H1 (cell line): Measurements from ENCODE around the gene BARX1. TPM values are rescaled to one million over a fixed set of nuclear protein-coding genes. Genes with fewer than 3 reads are reported as not detected.

Experiments
- CTCF ChIA-PET: fragments of 300-600 bp; sonication (Branson Sonifier 250); formaldehyde crosslinking; loops from one replicate; lab custom pipeline; 2021; ENCODE audit not compliant: partially characterized antibody; lab: Charles Lee
- POLR2A ChIA-PET: fragments of 300-600 bp; sonication (Branson Sonifier 250); formaldehyde crosslinking; loops from one replicate; lab custom pipeline; 2021; ENCODE audit warnings: inconsistent platforms; ENCODE audit not compliant: partially characterized antibody; lab: Charles Lee
- DNase-seq, 2 experiments: peaks; one replicate each; pipeline versions ENCODE4 v3.0.0 to v3.0.0-alpha.2; 2010 to 2022; ENCODE audit warnings: low spot score in 2 of 2, low read depth in 1 of 2, mixed read lengths in 1 of 2
- FAIRE-seq: peaks from 2 replicates; lab custom pipeline; 2011; peaks lifted over from hg19 to GRCh38; lab: Jason Lieb, UNC
- H2AFZ ChIP-seq: 2 replicates; pipeline ENCODE4 v1.8.1; 2012; ENCODE audit warnings: low read length, inconsistent platforms
- H2AK5ac ChIP-seq: 2 replicates; pipeline ENCODE4 v1.6.1; 2013; ENCODE audit warnings: low read depth, low read length
- H2BK120ac ChIP-seq: replicated peaks from 2 replicates; pipeline ENCODE3; 2013; ENCODE audit warnings: low read depth, low read length, inconsistent platforms
- H2BK12ac ChIP-seq: 2 replicates; pipeline ENCODE4 v1.6.1; 2013; ENCODE audit warnings: low read depth, low read length
- H2BK15ac ChIP-seq: 2 replicates; pipeline ENCODE4 v1.6.1; 2013; ENCODE audit warnings: low read length
- H2BK20ac ChIP-seq: 2 replicates; pipeline ENCODE4 v1.6.1; 2013; ENCODE audit warnings: low read length
- H2BK5ac ChIP-seq: 2 replicates; pipeline ENCODE4 v1.6.1; 2013; ENCODE audit warnings: low read depth, low read length
- H3K14ac ChIP-seq: 2 replicates; pipeline ENCODE4 v1.6.1; 2013; ENCODE audit warnings: inconsistent platforms; ENCODE audit not compliant: insufficient read length
- H3K18ac ChIP-seq: 2 replicates; pipeline ENCODE4 v1.6.1; 2013; ENCODE audit warnings: low read length; ENCODE audit errors: extremely low read depth
- H3K23ac ChIP-seq: 2 replicates; pipeline ENCODE4 v1.6.1; 2013; ENCODE audit warnings: inconsistent platforms; ENCODE audit not compliant: insufficient read length
- H3K23me2 ChIP-seq: 2 replicates; pipeline ENCODE4 v1.6.1; 2013; ENCODE audit warnings: low read depth, low read length
- H3K27ac ChIP-seq: 2 replicates; pipeline ENCODE4 v1.6.1; 2011; ENCODE audit warnings: low read depth, low read length, inconsistent platforms
- H3K27me3 ChIP-seq, 4 experiments: replicated peaks in 1 of 4; 1 replicate in 1 of 4; 2 replicates in 3 of 4; pipeline versions ENCODE4 v1.6.1 to v1.8.1; 2011 to 2013; ENCODE audit warnings: low read length in 3 of 4, mild to moderate bottlenecking in 3 of 4, inconsistent platforms in 2 of 4, mixed read lengths in 2 of 4, moderate library complexity in 1 of 4; ENCODE audit not compliant: control insufficient read depth in 3 of 4, insufficient read depth in 3 of 4; ENCODE audit errors: extremely low read depth in 1 of 4
- H3K36me3 ChIP-seq, 4 experiments: 2 replicates each; pipeline versions ENCODE4 v1.6.1 to v1.8.1; 2011 to 2013; ENCODE audit warnings: mild to moderate bottlenecking in 4 of 4, low read length in 3 of 4, moderate library complexity in 2 of 4, control low read depth in 1 of 4, inconsistent platforms in 1 of 4; ENCODE audit not compliant: insufficient read depth in 4 of 4, control insufficient read depth in 2 of 4
- H3K4ac ChIP-seq: replicated peaks from 2 replicates; pipeline ENCODE3; 2013; ENCODE audit warnings: low read length, low read depth, mixed read lengths, inconsistent platforms; ENCODE audit not compliant: insufficient read length
- H3K4me1 ChIP-seq, 4 experiments: replicated peaks in 1 of 4; 1 replicate in 1 of 4; 2 replicates in 3 of 4; pipeline versions ENCODE4 v1.6.1 to v1.8.1; 2011 to 2013; ENCODE audit warnings: low read length in 3 of 4, inconsistent platforms in 2 of 4, mixed read lengths in 1 of 4; ENCODE audit not compliant: insufficient read depth in 4 of 4, control insufficient read depth in 3 of 4
- H3K4me2 ChIP-seq, 2 experiments: 2 replicates each; pipeline versions ENCODE4 v1.6.1 to v1.8.1; 2011 to 2013; ENCODE audit warnings: low read depth in 2 of 2, low read length in 2 of 2, control low read depth in 1 of 2, inconsistent platforms in 1 of 2, mild to moderate bottlenecking in 1 of 2; ENCODE audit not compliant: insufficient read depth in 1 of 2
- H3K4me3 ChIP-seq, 4 experiments: fragments of 200-600, 300-600 bp in 1 of 4; sonication (generic), shearing (Covaris generic), sonication (Bioruptor Twin) in 1 of 4; 2 replicates each; pipeline versions ENCODE4 v1.5.1 to v1.8.1; 2011 to 2016; ENCODE audit warnings: low read length in 4 of 4, low read depth in 3 of 4, control low read depth in 2 of 4, inconsistent platforms in 2 of 4, mild to moderate bottlenecking in 2 of 4, mixed read lengths in 1 of 4, moderate library complexity in 1 of 4; ENCODE audit not compliant: insufficient read depth in 2 of 4; ENCODE audit errors: extremely low read depth in 1 of 4
- H3K56ac ChIP-seq: replicated peaks from 2 replicates; pipeline ENCODE3; 2013; ENCODE audit warnings: low read depth, mild to moderate bottlenecking, mixed read lengths, low read length, inconsistent platforms; ENCODE audit not compliant: insufficient read length
- H3K79me1 ChIP-seq: 2 replicates; pipeline ENCODE4 v1.6.1; 2013; ENCODE audit warnings: low read depth, low read length, control low read depth
- H3K79me2 ChIP-seq, 2 experiments: 2 replicates each; pipeline versions ENCODE4 v1.6.1 to v1.8.1; 2012 to 2013; ENCODE audit warnings: low read length in 2 of 2, mild to moderate bottlenecking in 2 of 2, inconsistent platforms in 1 of 2; ENCODE audit not compliant: insufficient read depth in 2 of 2, control insufficient read depth in 1 of 2
- H3K9ac ChIP-seq, 4 experiments: replicated peaks in 1 of 4; 1 replicate in 1 of 4; 2 replicates in 3 of 4; pipeline versions ENCODE4 v1.6.1 to v1.8.1; 2011 to 2013; ENCODE audit warnings: low read depth in 3 of 4, low read length in 3 of 4, control low read depth in 2 of 4, mild to moderate bottlenecking in 2 of 4, moderate library complexity in 2 of 4, inconsistent platforms in 1 of 4; ENCODE audit errors: extremely low read depth in 1 of 4
- H3K9me3 ChIP-seq, 2 experiments: 2 replicates each; pipeline versions ENCODE4 v1.6.1 to v1.8.1; 2012 to 2013; ENCODE audit warnings: mild to moderate bottlenecking in 2 of 2, moderate library complexity in 2 of 2, control low read depth in 1 of 2, inconsistent platforms in 1 of 2, low read depth in 1 of 2, low read length in 1 of 2, mixed read lengths in 1 of 2; ENCODE audit not compliant: insufficient read depth in 2 of 2
- H4K20me1 ChIP-seq, 2 experiments: replicated peaks in 1 of 2; 2 replicates each; pipeline versions ENCODE3 to v1.8.1; 2011 to 2013; ENCODE audit warnings: inconsistent platforms in 2 of 2, low read length in 2 of 2, mild to moderate bottlenecking in 1 of 2; ENCODE audit not compliant: insufficient read depth in 2 of 2, control insufficient read depth in 1 of 2
- H4K5ac ChIP-seq: 2 replicates; pipeline ENCODE4 v1.6.1; 2013; ENCODE audit warnings: low read length, low read depth, mixed read lengths, inconsistent platforms; ENCODE audit not compliant: insufficient read length
- H4K8ac ChIP-seq: 2 replicates; pipeline ENCODE4 v1.8.0; 2013; ENCODE audit warnings: mild to moderate bottlenecking, moderate library complexity, low read length, inconsistent platforms; ENCODE audit not compliant: insufficient read depth; ENCODE audit errors: extremely low read depth
- H4K91ac ChIP-seq: replicated peaks from 2 replicates; pipeline ENCODE3; 2013; ENCODE audit warnings: low read length, mixed read lengths, inconsistent platforms; ENCODE audit not compliant: insufficient read length
- CEBPB ChIP-seq: IDR thresholded peaks from 2 replicates; pipeline ENCODE4 v1.6.1; 2012; ENCODE audit warnings: low read depth, low read length
- E2F6 ChIP-seq: IDR thresholded peaks from 2 replicates; pipeline ENCODE4 v1.6.1; 2012; ENCODE audit warnings: inconsistent platforms
- EP300 ChIP-seq, 2 experiments: IDR thresholded peaks; 1 replicate in 1 of 2; 2 replicates in 1 of 2; pipeline ENCODE4 v1.6.1; 2011 to 2012; ENCODE audit warnings: low read depth in 2 of 2, low read length in 2 of 2, mild to moderate bottlenecking in 2 of 2, borderline replicate concordance in 1 of 2, inconsistent platforms in 1 of 2, moderate library complexity in 1 of 2
- EZH2 ChIP-seq: fragments of 200-600 bp; sonication (generic); IDR thresholded peaks from 2 replicates; pipeline ENCODE4 v1.7.1; 2012; ENCODE audit warnings: low read depth, mild to moderate bottlenecking, moderate library complexity, low read length, inconsistent platforms; ENCODE audit not compliant: severe bottlenecking
- HDAC6 ChIP-seq: IDR thresholded peaks from one replicate; pipeline ENCODE4 v1.7.1; 2012; ENCODE audit warnings: low read depth, mild to moderate bottlenecking, inconsistent platforms, low read length, moderate library complexity
- JUND ChIP-seq: IDR thresholded peaks from 2 replicates; pipeline ENCODE4 v1.6.1; 2011; ENCODE audit warnings: mild to moderate bottlenecking, improper control_type of control experiment, low read length
- KDM4A ChIP-seq: IDR thresholded peaks from one replicate; pipeline ENCODE4 v1.7.1; 2012; ENCODE audit warnings: low read depth, mild to moderate bottlenecking, moderate library complexity, low read length, inconsistent platforms; ENCODE audit not compliant: severe bottlenecking
- MAFK ChIP-seq: IDR thresholded peaks from 2 replicates; pipeline ENCODE4 v1.6.1; 2012; ENCODE audit warnings: low read depth, mild to moderate bottlenecking, improper control_type of control experiment, low read length
- RNF2 ChIP-seq: fragments of 200-900, 300-1000 bp; sonication (generic); IDR thresholded peaks from 2 replicates; pipeline ENCODE4 v1.7.1; 2016; ENCODE audit warnings: borderline replicate concordance, low read depth, mild to moderate bottlenecking, antibody characterized with exemption, low read length; ENCODE audit not compliant: poor library complexity, severe bottlenecking; ENCODE audit errors: missing control alignments
- RXRA ChIP-seq: IDR thresholded peaks from 2 replicates; pipeline ENCODE4 v1.6.1; 2011; ENCODE audit warnings: low read depth, mild to moderate bottlenecking, low read length, moderate library complexity; ENCODE audit not compliant: insufficient read depth
- SP1 ChIP-seq: IDR thresholded peaks from 2 replicates; pipeline ENCODE4 v1.6.1; 2011; ENCODE audit warnings: low read depth, low read length
- SP4 ChIP-seq: IDR thresholded peaks from 2 replicates; pipeline ENCODE4 v1.6.1; 2012; ENCODE audit warnings: low read length, inconsistent platforms
- SRF ChIP-seq: IDR thresholded peaks from 2 replicates; pipeline ENCODE4 v1.6.1; 2011; ENCODE audit warnings: mild to moderate bottlenecking, low read depth, low read length, moderate library complexity
- WGBS, 2 experiments: shearing (Covaris generic) in 1 of 2; methylation state at CpG; one replicate each; pipeline versions ENCODE4 v1.1.6 to v1.1.7; 2013 to 2015; ENCODE audit warnings: low lambda C conversion rate in 2 of 2, mixed read lengths in 2 of 2, inconsistent platforms in 1 of 2, low coverage in 1 of 2, missing lambda C conversion rate in 1 of 2; ENCODE audit not compliant: insufficient replicate concordance in 2 of 2, insufficient coverage in 1 of 2, insufficient read length in 1 of 2; ENCODE audit errors: extremely low coverage in 1 of 2, missing lambda C conversion rate in 1 of 2; 5-methylcytosine and 5-hydroxymethylcytosine counted together
- polyA plus RNA-seq, 7 experiments: library from polyadenylated mRNA; depleted of rRNA in 3 of 7; stranded (reverse) in 5 of 7; unstranded in 2 of 7; fragments of >200 nt in 5 of 7; fragments of 200-250 nt in 2 of 7; gene quantifications; 1 replicate in 5 of 7; 2 replicates in 1 of 7; 4 replicates in 1 of 7; pipeline versions ENCODE4 v1.2.1 to v1.2.3, GENCODE V29; 2011 to 2013; ENCODE audit warnings: missing spikeins in 2 of 7, mixed read lengths in 2 of 7
- total RNA-seq: library from RNA; stranded (reverse); fragmentation: NEBNext Ultra II Directional; extraction: Animal tissue kit (Norgen Biotek cat#: 25700); gene quantifications from 2 replicates; pipeline ENCODE4 v1.2.1, GENCODE V29; 2021

Gene BARX1
- total and polyA plus RNA-seq, 2 of the 8 experiments (the other 6 are each of a cell fraction or from before 2014, with no cell fraction given): 0.79 to 2.6 TPM

GRCh38 chr9:93916358-93916757 lies 38.8 kb downstream of the BARX1 start:
- Histone ChIP-seq H3K14ac (no peak overlapping the region), H2BK12ac (no peak overlapping the region), H4K5ac (no peak overlapping the region), H2BK5ac (no peak overlapping the region), H3K23ac (no peak overlapping the region), H3K4me1 (peaks cover 2 to 12% (median 7%) of the 10 kb centered on the region in 4 experiments; a peak in 6 of 7 replicates), H3K56ac (no peak overlapping the region), H3K27me3 (no peaks in the 10 kb centered on the region; a peak in 1 of 7 replicates), H2BK15ac (no peak overlapping the region), H3K36me3 (no peaks in the 10 kb centered on the region), H3K4ac (no peak overlapping the region), H3K27ac (no peak overlapping the region), H3K4me3 (no peak overlapping the region), H3K9ac (no peak overlapping the region), H2BK120ac (no peak overlapping the region), H2AFZ (no peak overlapping the region), H3K4me2 (no peak overlapping the region), H3K23me2 (peaks cover 3% of the 10 kb centered on the region; the same call in 1 of the 2 replicates), H2AK5ac (no peak overlapping the region), H3K9me3 (no peaks in the 10 kb centered on the region), H3K79me1 (no peaks in the 10 kb centered on the region), H4K20me1 (peaks cover 0 to 3% of the 10 kb centered on the region in 2 experiments), H4K91ac (no peak overlapping the region), H2BK20ac (no peak overlapping the region), H3K18ac (no peak overlapping the region), H4K8ac (no peak overlapping the region), H3K79me2 (no peaks in the 10 kb centered on the region)
- POLR2A ChIA-PET: no interaction called here
- no peak for FAIRE-seq
- WGBS, 2 experiments: 70% methylated on average over 5 of the region's 5 CpGs; no CpG with 5 or more reads in 1 of the 2 experiments
- no peak for DNase-seq
- CTCF ChIA-PET: interaction anchor here (1.0 to 8.5 kb wide), 7 partner anchors 22 to 97 kb away, joined by 3 to 46 read pairs (median 5); no protein-coding TSS in a partner anchor
- no peak for TF ChIP-seq HDAC6
- no peak for TF ChIP-seq EP300 (IDR thresholded peaks at IDR 0.05; ENCODE audit: borderline replicate concordance in 1 of 2, low read depth in 2 of 2, low read length in 2 of 2)
- TF ChIP-seq RXRA: no peak
- no peak for TF ChIP-seq MAFK
- TF ChIP-seq SP4: no peak
- TF ChIP-seq EZH2: no peak
- TF ChIP-seq CEBPB: no peak
- no peak for TF ChIP-seq E2F6
- no peak for TF ChIP-seq RNF2
- no peak for TF ChIP-seq JUND
- no peak for TF ChIP-seq SRF
- no peak for TF ChIP-seq SP1
- no peak for TF ChIP-seq KDM4A
